Right lobe of liver (tissue), 4 donors: Measurements from ENCODE around the gene NLN.

Experiments
- CTCF ChIP-seq, 4 donors: fragments of 200-600 bp in 3 of 4; fragments of 450-650 bp in 1 of 4; IDR thresholded peaks; one replicate each; pipeline versions ENCODE4 v1.5.1 to v1.8.0; 2016 to 2022; ENCODE audit warnings: antibody characterized with exemption in 4 of 4, mild to moderate bottlenecking in 2 of 4
- POLR2A ChIP-seq: fragments of 450-650 bp; IDR thresholded peaks from one replicate; pipeline ENCODE4 v1.6.1; 2017; ENCODE audit warnings: antibody characterized with exemption, mild to moderate bottlenecking
- donor health status: DM: no; HTN: no; CAD: no.
- donor health status: DM: no; HTN: no; CAD: no.
- donor health status: DM: no; HTN: yes; CAD: no.

- no peak for TF ChIP-seq CTCF (IDR thresholded peaks at IDR 0.05)
- TF ChIP-seq POLR2A: peak; percentile 57
Measured at GRCh38 chr5:65721720-65722574, at the start of gene NLN, which contains the start of gene SGTB.
